ENCODE data around the gene HEATR5A. TPM values are rescaled to one million over a fixed set of nuclear protein-coding genes. Genes with fewer than 3 reads are reported as not detected.

Gene HEATR5A
- total RNA-seq, 3 donors from 2014 or later, result 53.3 to 80.0 (median 56.8) TPM

DNA sequence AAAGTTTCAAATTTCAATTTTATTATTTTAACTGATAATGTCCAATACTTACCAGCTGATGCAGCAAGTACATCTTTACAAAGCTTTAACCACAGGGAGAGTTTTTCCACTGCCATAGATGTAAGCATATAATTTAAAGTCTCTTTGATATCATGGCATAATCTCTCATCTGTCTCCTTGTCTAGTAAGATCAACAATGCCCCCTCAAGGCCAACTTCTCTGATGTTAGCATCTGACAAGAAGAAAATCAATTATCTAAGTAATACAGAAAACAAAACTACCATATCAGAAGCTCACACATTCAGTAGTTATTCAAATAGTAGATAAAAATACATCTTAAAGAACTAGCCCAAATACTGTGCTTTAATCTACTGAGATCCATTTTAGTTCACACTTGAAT lies 94.2 kb downstream of the HEATR5A start:
- H3K4me3 ChIP-seq, result no peak overlapping the region
- no peaks in the 10 kb centered on the region for H3K36me3 ChIP-seq (ENCODE audit: low read depth)
- peaks cover 16% of the 10 kb centered on the region for H3K9me3 ChIP-seq
- no peak for ATAC-seq
- peak in 1 of 3 donors; percentile 46 for DNase-seq
- TF ChIP-seq, protein P1, sequence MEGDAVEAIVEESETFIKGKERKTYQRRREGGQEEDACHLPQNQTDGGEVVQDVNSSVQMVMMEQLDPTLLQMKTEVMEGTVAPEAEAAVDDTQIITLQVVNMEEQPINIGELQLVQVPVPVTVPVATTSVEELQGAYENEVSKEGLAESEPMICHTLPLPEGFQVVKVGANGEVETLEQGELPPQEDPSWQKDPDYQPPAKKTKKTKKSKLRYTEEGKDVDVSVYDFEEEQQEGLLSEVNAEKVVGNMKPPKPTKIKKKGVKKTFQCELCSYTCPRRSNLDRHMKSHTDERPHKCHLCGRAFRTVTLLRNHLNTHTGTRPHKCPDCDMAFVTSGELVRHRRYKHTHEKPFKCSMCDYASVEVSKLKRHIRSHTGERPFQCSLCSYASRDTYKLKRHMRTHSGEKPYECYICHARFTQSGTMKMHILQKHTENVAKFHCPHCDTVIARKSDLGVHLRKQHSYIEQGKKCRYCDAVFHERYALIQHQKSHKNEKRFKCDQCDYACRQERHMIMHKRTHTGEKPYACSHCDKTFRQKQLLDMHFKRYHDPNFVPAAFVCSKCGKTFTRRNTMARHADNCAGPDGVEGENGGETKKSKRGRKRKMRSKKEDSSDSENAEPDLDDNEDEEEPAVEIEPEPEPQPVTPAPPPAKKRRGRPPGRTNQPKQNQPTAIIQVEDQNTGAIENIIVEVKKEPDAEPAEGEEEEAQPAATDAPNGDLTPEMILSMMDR (IDR thresholded peaks at IDR 0.05), result no peak
- H3K4me1 ChIP-seq (ENCODE audit: low read depth), result no peaks in the 10 kb centered on the region
- intact Hi-C loops (cut with DNase I, micrococcal nuclease), result no loop called here

DNA sequence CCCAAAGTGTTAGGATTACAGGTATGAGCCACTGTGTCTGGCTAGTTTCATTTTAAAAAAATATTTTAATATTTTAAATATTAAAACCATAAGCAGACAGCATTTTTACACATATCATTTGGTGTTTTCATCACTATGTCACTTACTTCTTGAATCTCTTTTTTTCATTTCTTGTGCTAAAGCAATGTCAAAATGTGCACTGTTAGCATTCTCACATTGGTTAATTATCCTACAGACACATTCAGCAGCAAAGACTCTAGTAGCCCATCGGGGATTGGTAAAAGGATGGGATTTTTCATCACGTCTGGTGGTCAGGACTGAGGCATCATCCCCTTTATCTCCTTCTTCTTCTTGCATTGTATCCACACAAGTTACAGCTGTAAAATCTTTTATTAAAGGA lies 96.9 kb downstream of the HEATR5A start:
- ATAC-seq (no peak), DNase-seq (no peak)
- TF ChIP-seq, protein P1 (IDR thresholded peaks at IDR 0.05), result no peak
- no peaks in the 10 kb centered on the region for H3K36me3 ChIP-seq (ENCODE audit: low read depth)
- no peaks in the 10 kb centered on the region for H3K9me3 ChIP-seq
- H3K4me1 ChIP-seq (ENCODE audit: low read depth), result no peaks in the 10 kb centered on the region
- intact Hi-C loops (cut with DNase I, micrococcal nuclease), result no loop called here
- H3K4me3 ChIP-seq, result no peak overlapping the region

DNA sequence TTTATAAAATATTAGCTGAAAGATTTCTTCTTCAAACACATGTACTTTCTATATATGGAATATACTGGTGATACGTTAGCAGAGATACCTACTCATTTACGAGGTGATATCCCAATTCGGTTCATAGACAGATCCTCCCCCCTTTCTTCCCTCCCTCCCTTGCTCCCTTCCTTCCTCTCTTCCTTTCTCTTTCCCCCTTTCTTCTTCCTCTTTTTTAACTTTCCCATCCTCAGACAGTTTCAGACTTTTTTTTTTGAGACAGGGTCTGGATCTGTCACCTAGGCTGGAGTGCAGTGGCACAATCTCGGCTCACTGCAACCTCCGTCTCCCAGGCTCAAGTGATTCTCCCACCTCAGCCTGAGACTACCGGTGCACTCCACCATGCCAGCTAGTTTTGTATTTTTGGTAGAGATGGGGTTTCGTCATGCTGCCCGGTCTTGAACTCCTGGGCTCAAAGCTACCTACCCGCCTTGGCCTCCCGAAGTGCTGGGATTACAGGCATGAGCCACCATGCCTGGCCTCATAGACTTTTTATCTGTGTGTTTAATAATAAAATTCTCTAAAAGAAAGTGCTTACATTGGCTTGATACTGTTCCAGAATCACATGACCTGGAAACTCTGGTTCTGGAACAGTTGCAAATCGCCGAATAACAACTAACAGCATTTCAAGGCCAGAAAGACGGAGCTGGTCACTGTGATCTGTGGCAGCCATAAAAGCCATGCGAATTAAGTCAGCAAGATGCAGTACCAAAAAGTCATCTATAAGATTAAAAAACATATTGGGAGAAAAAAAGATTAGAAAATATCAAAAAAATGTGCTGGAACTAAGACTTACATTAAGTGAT lies 99.2 kb downstream of the HEATR5A start:
- no peak for DNase-seq

DNA sequence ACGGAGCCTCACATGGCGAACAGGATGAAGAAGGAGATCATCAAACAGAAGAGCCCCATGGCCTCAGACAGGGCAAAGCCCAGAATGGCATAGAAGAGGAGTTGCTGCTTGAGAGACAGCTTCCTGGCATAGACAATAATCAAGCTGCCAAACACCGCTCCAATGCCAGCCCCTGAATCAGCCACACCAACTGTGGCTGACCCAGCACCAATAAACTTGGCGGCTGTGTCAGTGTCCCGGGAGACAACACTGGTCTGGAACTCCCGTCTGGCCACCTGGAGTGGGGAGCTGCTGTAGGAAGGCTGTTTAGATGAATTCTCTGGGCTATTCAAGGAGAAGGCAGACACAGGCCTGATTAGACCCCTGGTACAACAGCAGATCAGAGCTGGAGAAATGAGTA lies 100.1 kb downstream of the HEATR5A start:
- ATAC-seq, result no peak
- Histone ChIP-seq H3K9me3 (no peaks in the 10 kb centered on the region), H3K4me1 (ENCODE audit: low read depth) (no peaks in the 10 kb centered on the region), H3K4me3 (no peak overlapping the region), H3K36me3 (ENCODE audit: low read depth) (no peaks in the 10 kb centered on the region)
- DNase-seq, result no peak
- intact Hi-C loops (cut with DNase I, micrococcal nuclease), result no loop called here
- TF ChIP-seq, protein P1 (IDR thresholded peaks at IDR 0.05), result no peak

More for the DNA sequence above, 99.2 kb downstream of the HEATR5A start:
- Histone ChIP-seq H3K4me3 (no peak overlapping the region), H3K9me3 (no peaks in the 10 kb centered on the region), H3K4me1 (ENCODE audit: low read depth) (no peaks in the 10 kb centered on the region), H3K36me3 (ENCODE audit: low read depth) (no peaks in the 10 kb centered on the region)
- TF ChIP-seq, protein P1 (IDR thresholded peaks at IDR 0.05), result no peak
- ATAC-seq, result no peak
- intact Hi-C loops (cut with DNase I, micrococcal nuclease), result no loop called here

DNA sequence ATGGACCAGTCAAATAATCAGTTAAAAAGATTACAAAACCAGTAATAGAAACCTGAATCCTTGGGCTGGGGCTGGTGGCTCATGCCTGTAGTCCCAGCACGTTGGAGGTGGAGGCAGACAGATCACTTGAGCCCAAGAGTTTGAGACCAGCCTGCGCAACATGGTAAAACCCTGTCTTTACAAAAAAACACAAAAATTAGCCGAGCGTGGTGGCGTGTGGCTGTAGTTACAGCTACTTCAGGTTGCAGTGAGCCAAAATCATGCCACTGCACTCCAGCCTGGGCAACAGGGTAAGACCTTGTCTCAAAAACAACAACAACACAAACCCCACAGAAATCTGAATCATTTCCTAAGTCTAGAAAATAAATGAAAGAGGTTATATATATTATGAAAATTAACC lies 100.6 kb downstream of the HEATR5A start:
- H3K4me1 ChIP-seq (ENCODE audit: low read depth), result no peaks in the 10 kb centered on the region
- no peak for DNase-seq
- intact Hi-C loops (cut with DNase I, micrococcal nuclease), result no loop called here
- H3K36me3 ChIP-seq (ENCODE audit: low read depth), result no peaks in the 10 kb centered on the region
- TF ChIP-seq, protein P1 (IDR thresholded peaks at IDR 0.05), result no peak
- no peak overlapping the region for H3K4me3 ChIP-seq
- H3K9me3 ChIP-seq, result no peaks in the 10 kb centered on the region
- no peak for ATAC-seq

Data from mucosa of descending colon (tissue), 3 donors.